G401 (cell line): ENCODE results near the gene SPARCL1. TPM values are rescaled to one million over a fixed set of nuclear protein-coding genes. Genes with fewer than 3 reads are reported as not detected.
"Not testable (repeated sequence)": the region's sequence is repeated elsewhere in the genome, so short reads cannot be mapped to it uniquely, and the experiment has no call there.

Source experiments
- DNase-seq: peaks from one replicate; pipeline ENCODE4 v3.0.0-alpha.2; 2015; ENCODE audit warnings: low spot score
- in situ Hi-C: cut with HindIII; loops from 2 replicates; pipeline ENCODE4 v1.10.0; 2016; ENCODE audit warnings: low sequenced_read_pairs, mixed read lengths
- total RNA-seq: library from RNA; depleted of rRNA; stranded (reverse); fragments of >200 nt; shearing (Covaris generic); gene quantifications from 2 replicates; pipeline ENCODE4 v1.2.3, GENCODE V29; 2014

Gene SPARCL1
- total RNA-seq, 1 experiment from 2014 or later = not detected

GRCh38 chr4:87469390-87469789 is 59.8 kb downstream of the SPARCL1 start:
- in situ Hi-C loops = no loop called here
- no peak for DNase-seq

GRCh38 chr4:87465739-87466366 is 63.3 kb downstream of the SPARCL1 start:
- DNase-seq = peak; percentile 50
- in situ Hi-C loops = no loop called here

GRCh38 chr4:87462102-87462501 is 67.1 kb downstream of the SPARCL1 start:
- in situ Hi-C loops = no loop called here

GRCh38 chr4:87461281-87461700 is 67.9 kb downstream of the SPARCL1 start:
- no peak for DNase-seq
- in situ Hi-C loops = no loop called here

More at GRCh38 chr4:87462102-87462501, 67.1 kb downstream of the SPARCL1 start:
- DNase-seq = no peak

GRCh38 chr4:87458913-87459312 is 70.3 kb downstream of the SPARCL1 start:
- in situ Hi-C loops = no loop called here
- no peak for DNase-seq

GRCh38 chr4:87451537-87451936 is 77.6 kb downstream of the SPARCL1 start:
- DNase-seq = no peak
- in situ Hi-C loops = no loop called here

- in situ Hi-C loops, DNase-seq: not testable (repeated sequence)
These were observed 82.8 kb downstream of the SPARCL1 start for GRCh38 chr4:87446375-87446774.

GRCh38 chr4:87445964-87446363 is 83.2 kb downstream of the SPARCL1 start:
- DNase-seq = no peak
- in situ Hi-C loops = no loop called here

- DNase-seq = no peak
- in situ Hi-C loops = no loop called here
These were observed 84.4 kb downstream of the SPARCL1 start for GRCh38 chr4:87444741-87445140.

- DNase-seq = no peak
- in situ Hi-C loops = no loop called here
These were observed 86.3 kb downstream of the SPARCL1 start for GRCh38 chr4:87442889-87443288.

- in situ Hi-C loops = no loop called here
- DNase-seq = no peak
These were observed 95.8 kb downstream of the SPARCL1 start for GRCh38 chr4:87433342-87433741.

GRCh38 chr4:87430038-87430437 is 99.1 kb downstream of the SPARCL1 start:
- in situ Hi-C loops = no loop called here
- no peak for DNase-seq

GRCh38 chr4:87428979-87429378 is 100.2 kb downstream of the SPARCL1 start:
- in situ Hi-C loops = no loop called here
- no peak for DNase-seq

GRCh38 chr4:87427518-87427868 is 101.7 kb downstream of the SPARCL1 start:
- in situ Hi-C loops = no loop called here
- no peak for DNase-seq

GRCh38 chr4:87426865-87427517 is 102.2 kb downstream of the SPARCL1 start:
- no peak for DNase-seq
- in situ Hi-C loops = no loop called here

GRCh38 chr4:87425711-87426110 is 103.5 kb downstream of the SPARCL1 start:
- DNase-seq = no peak
- in situ Hi-C loops = no loop called here

- DNase-seq, in situ Hi-C loops: not testable (repeated sequence)
These were observed 105.1 kb downstream of the SPARCL1 start for GRCh38 chr4:87424099-87424543.
